Measurements from ENCODE around the gene TBC1D1. TPM values are rescaled to one million over a fixed set of nuclear protein-coding genes. Genes with fewer than 3 reads are reported as not detected.
A peak's percentile ranks its signal among the peaks of the same experiment; 100 is the strongest.

The TBC1D1 gene
- total and polyA plus RNA-seq, 2 experiments from 2014 or later, result 53.9 to 151 TPM

DNA sequence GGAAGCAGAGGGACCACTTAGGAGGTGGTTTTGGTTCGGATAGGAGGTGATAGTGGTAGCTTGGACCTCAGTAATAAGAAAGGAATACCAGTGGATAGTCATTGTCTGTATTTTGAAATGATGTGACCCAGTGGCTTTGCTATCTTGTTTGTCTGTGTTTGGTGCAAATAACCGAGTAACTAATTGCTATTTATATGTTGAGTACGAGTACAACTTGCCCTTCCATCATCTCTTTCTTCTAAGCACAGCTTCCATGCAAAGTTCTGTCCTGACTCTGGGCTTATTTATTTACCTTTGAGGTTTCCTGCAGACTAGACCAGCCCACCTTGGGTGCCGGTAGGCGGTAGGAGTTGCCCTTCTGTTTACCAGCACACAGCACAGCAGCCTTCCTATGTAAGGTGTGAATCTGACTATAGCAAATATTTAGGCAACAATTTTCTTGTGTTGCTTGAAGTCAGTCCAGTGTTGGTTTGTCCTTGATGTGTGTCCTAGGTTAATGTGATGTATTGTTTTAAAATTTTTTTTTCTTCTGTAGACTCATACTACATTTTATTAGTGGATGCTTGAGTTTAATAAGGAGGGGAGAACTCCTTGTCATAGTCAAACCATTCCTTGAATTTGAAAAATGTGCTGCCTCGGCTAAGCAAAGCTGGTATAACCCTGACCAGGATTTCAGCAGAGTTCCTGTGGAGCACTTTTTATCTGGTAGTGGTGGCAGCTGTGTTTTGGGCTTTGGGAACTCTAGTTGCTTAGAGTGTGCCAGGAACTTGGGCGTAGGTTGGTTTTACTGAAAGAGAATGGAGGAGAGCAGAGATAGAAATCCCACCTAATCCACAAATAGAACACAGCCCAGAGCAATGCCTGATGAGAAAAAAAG lies 91.2 kb downstream of the TBC1D1 start:
- H3K9me3 Mint-ChIP-seq, result no peaks in the 10 kb centered on the region
- peaks cover 4% of the 10 kb centered on the region for H3F3A ChIP-seq (replicated peaks; ENCODE audit: low read depth)
- H3K9me2 ChIP-seq (ENCODE audit: insufficient read depth), result no peaks in the 10 kb centered on the region
- H4K20me1 ChIP-seq (replicated peaks; ENCODE audit: insufficient read depth), result peaks cover 7% of the 10 kb centered on the region
- peak; percentile 46 for ATAC-seq
- H2AFZ ChIP-seq, result no peak overlapping the region
- peaks cover 89% of the 10 kb centered on the region for H3K79me2 ChIP-seq (replicated peaks; ENCODE audit: insufficient read depth)
- H3K4me3 Mint-ChIP-seq, result peak overlapping the region; percentile 23; the same call in 1 of the 3 replicates
- H3K4me1 Mint-ChIP-seq, result peaks cover 54% of the 10 kb centered on the region
- peaks cover 49% of the 10 kb centered on the region for H3K4me1 ChIP-seq (ENCODE audit: insufficient read depth)
- no peak overlapping the region; the same call in 1 of the 2 replicates for H3K4me3 ChIP-seq
- peak overlapping the region; percentile 54 for H3K27ac Mint-ChIP-seq
- H3K27me3 ChIP-seq (ENCODE audit: insufficient read depth), result no peaks in the 10 kb centered on the region
- H3K36me3 ChIP-seq (ENCODE audit: insufficient read depth), result no peaks in the 10 kb centered on the region
- H3K27ac ChIP-seq (ENCODE audit: low read depth), result peak overlapping the region; percentile 81
- TF ChIP-seq NANOG (IDR thresholded peaks at IDR 0.05; ENCODE audit: borderline replicate concordance) (no peak), EZH2phosphoT487 (IDR thresholded peaks at IDR 0.05; ENCODE audit: unreplicated experiment) (no peak), ETS1 (IDR thresholded peaks at IDR 0.05) (no peak), EZH2 (IDR thresholded peaks at IDR 0.05; ENCODE audit: low read depth, unreplicated experiment) (no peak), ZNF114 (CRISPR knock-in tag; IDR thresholded peaks at IDR 0.05) (no peak), JUNB (IDR thresholded peaks at IDR 0.05; ENCODE audit: unreplicated experiment) (no peak)
- TF ChIP-seq, protein P1, sequence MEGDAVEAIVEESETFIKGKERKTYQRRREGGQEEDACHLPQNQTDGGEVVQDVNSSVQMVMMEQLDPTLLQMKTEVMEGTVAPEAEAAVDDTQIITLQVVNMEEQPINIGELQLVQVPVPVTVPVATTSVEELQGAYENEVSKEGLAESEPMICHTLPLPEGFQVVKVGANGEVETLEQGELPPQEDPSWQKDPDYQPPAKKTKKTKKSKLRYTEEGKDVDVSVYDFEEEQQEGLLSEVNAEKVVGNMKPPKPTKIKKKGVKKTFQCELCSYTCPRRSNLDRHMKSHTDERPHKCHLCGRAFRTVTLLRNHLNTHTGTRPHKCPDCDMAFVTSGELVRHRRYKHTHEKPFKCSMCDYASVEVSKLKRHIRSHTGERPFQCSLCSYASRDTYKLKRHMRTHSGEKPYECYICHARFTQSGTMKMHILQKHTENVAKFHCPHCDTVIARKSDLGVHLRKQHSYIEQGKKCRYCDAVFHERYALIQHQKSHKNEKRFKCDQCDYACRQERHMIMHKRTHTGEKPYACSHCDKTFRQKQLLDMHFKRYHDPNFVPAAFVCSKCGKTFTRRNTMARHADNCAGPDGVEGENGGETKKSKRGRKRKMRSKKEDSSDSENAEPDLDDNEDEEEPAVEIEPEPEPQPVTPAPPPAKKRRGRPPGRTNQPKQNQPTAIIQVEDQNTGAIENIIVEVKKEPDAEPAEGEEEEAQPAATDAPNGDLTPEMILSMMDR (conservative IDR thresholded peaks at IDR 0.05; ENCODE audit: low read depth in 2 of 2), result no peak
- TF ChIP-seq, protein P2, sequence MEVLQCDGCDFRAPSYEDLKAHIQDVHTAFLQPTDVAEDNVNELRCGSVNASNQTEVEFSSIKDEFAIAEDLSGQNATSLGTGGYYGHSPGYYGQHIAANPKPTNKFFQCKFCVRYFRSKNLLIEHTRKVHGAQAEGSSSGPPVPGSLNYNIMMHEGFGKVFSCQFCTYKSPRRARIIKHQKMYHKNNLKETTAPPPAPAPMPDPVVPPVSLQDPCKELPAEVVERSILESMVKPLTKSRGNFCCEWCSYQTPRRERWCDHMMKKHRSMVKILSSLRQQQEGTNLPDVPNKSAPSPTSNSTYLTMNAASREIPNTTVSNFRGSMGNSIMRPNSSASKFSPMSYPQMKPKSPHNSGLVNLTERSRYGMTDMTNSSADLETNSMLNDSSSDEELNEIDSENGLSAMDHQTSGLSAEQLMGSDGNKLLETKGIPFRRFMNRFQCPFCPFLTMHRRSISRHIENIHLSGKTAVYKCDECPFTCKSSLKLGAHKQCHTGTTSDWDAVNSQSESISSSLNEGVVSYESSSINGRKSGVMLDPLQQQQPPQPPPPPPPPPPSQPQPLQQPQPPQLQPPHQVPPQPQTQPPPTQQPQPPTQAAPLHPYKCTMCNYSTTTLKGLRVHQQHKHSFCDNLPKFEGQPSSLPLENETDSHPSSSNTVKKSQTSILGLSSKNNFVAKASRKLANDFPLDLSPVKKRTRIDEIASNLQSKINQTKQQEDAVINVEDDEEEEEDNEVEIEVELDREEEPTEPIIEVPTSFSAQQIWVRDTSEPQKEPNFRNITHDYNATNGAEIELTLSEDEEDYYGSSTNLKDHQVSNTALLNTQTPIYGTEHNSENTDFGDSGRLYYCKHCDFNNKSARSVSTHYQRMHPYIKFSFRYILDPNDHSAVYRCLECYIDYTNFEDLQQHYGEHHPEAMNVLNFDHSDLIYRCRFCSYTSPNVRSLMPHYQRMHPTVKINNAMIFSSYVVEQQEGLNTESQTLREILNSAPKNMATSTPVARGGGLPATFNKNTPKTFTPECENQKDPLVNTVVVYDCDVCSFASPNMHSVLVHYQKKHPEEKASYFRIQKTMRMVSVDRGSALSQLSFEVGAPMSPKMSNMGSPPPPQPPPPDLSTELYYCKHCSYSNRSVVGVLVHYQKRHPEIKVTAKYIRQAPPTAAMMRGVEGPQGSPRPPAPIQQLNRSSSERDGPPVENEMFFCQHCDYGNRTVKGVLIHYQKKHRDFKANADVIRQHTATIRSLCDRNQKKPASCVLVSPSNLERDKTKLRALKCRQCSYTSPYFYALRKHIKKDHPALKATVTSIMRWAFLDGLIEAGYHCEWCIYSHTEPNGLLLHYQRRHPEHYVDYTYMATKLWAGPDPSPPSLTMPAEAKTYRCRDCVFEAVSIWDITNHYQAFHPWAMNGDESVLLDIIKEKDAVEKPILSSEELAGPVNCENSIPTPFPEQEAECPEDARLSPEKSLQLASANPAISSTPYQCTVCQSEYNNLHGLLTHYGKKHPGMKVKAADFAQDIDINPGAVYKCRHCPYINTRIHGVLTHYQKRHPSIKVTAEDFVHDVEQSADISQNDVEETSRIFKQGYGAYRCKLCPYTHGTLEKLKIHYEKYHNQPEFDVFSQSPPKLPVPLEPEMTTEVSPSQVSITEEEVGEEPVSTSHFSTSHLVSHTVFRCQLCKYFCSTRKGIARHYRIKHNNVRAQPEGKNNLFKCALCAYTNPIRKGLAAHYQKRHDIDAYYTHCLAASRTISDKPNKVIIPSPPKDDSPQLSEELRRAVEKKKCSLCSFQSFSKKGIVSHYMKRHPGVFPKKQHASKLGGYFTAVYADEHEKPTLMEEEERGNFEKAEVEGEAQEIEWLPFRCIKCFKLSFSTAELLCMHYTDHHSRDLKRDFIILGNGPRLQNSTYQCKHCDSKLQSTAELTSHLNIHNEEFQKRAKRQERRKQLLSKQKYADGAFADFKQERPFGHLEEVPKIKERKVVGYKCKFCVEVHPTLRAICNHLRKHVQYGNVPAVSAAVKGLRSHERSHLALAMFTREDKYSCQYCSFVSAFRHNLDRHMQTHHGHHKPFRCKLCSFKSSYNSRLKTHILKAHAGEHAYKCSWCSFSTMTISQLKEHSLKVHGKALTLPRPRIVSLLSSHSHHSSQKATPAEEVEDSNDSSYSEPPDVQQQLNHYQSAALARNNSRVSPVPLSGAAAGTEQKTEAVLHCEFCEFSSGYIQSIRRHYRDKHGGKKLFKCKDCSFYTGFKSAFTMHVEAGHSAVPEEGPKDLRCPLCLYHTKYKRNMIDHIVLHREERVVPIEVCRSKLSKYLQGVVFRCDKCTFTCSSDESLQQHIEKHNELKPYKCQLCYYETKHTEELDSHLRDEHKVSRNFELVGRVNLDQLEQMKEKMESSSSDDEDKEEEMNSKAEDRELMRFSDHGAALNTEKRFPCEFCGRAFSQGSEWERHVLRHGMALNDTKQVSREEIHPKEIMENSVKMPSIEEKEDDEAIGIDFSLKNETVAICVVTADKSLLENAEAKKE (CRISPR knock-in tag; IDR thresholded peaks at IDR 0.05), result no peak
- H3K4me2 ChIP-seq, result peak overlapping the region; percentile 7; the same call in 1 of the 2 replicates
- no peaks in the 10 kb centered on the region for H3K36me3 Mint-ChIP-seq (ENCODE audit: low read depth)
- peaks cover 6% of the 10 kb centered on the region for H3K27me3 Mint-ChIP-seq (ENCODE audit: insufficient read depth, low read depth, poor library complexity)
- DNase-seq (ENCODE audit: low spot score), result no peak

All from GM23338 (cell line).